H1 (cell line): ENCODE data around the gene TSPAN9. TPM values are rescaled to one million over a fixed set of nuclear protein-coding genes. Genes with fewer than 3 reads are reported as not detected.

Experiments
- BACH1 ChIP-seq: IDR thresholded peaks from 2 replicates; pipeline ENCODE4 v1.6.1; 2012; ENCODE audit warnings: low read length, improper control_type of control experiment
- EP300 ChIP-seq, 2 experiments: IDR thresholded peaks; 1 replicate in 1 of 2; 2 replicates in 1 of 2; pipeline ENCODE4 v1.6.1; 2011 to 2012; ENCODE audit warnings: low read depth in 2 of 2, low read length in 2 of 2, mild to moderate bottlenecking in 2 of 2, borderline replicate concordance in 1 of 2, inconsistent platforms in 1 of 2, moderate library complexity in 1 of 2
- EZH2 ChIP-seq: fragments of 200-600 bp; sonication (generic); IDR thresholded peaks from 2 replicates; pipeline ENCODE4 v1.7.1; 2012; ENCODE audit warnings: low read depth, mild to moderate bottlenecking, moderate library complexity, low read length, inconsistent platforms; ENCODE audit not compliant: severe bottlenecking
- HDAC6 ChIP-seq: IDR thresholded peaks from one replicate; pipeline ENCODE4 v1.7.1; 2012; ENCODE audit warnings: low read depth, mild to moderate bottlenecking, inconsistent platforms, low read length, moderate library complexity
- KDM5A ChIP-seq: fragments of 200-600 bp; IDR thresholded peaks from 2 replicates; pipeline ENCODE4 v1.7.1; 2012; ENCODE audit warnings: mild to moderate bottlenecking, low read length, inconsistent platforms, mixed read lengths
- MAX ChIP-seq: IDR thresholded peaks from 2 replicates; pipeline ENCODE4 v1.6.1; 2012; ENCODE audit warnings: inconsistent platforms
- RNF2 ChIP-seq: fragments of 200-900, 300-1000 bp; sonication (generic); IDR thresholded peaks from 2 replicates; pipeline ENCODE4 v1.7.1; 2016; ENCODE audit warnings: borderline replicate concordance, low read depth, mild to moderate bottlenecking, antibody characterized with exemption, low read length; ENCODE audit not compliant: poor library complexity, severe bottlenecking; ENCODE audit errors: missing control alignments
- SIN3A ChIP-seq, 2 experiments: IDR thresholded peaks in 1 of 2; conservative IDR thresholded peaks in 1 of 2; 2 replicates each; pipeline ENCODE4 v1.6.1; 2011 to 2012; ENCODE audit warnings: low read length in 2 of 2, improper control_type of control experiment in 1 of 2, low read depth in 1 of 2, mild to moderate bottlenecking in 1 of 2
- YY1 ChIP-seq: IDR thresholded peaks from 2 replicates; pipeline ENCODE4 v1.6.1; 2011; ENCODE audit warnings: low read depth, mild to moderate bottlenecking, low read length
- polyA plus RNA-seq, 7 experiments: library from polyadenylated mRNA; depleted of rRNA in 3 of 7; stranded (reverse) in 5 of 7; unstranded in 2 of 7; fragments of >200 nt in 5 of 7; fragments of 200-250 nt in 2 of 7; gene quantifications; 1 replicate in 5 of 7; 2 replicates in 1 of 7; 4 replicates in 1 of 7; pipeline versions ENCODE4 v1.2.1 to v1.2.3, GENCODE V29; 2011 to 2013; ENCODE audit warnings: missing spikeins in 2 of 7, mixed read lengths in 2 of 7
- total RNA-seq: library from RNA; stranded (reverse); fragmentation: NEBNext Ultra II Directional; extraction: Animal tissue kit (Norgen Biotek cat#: 25700); gene quantifications from 2 replicates; pipeline ENCODE4 v1.2.1, GENCODE V29; 2021

The TSPAN9 gene
- total and polyA plus RNA-seq, 2 of the 8 experiments (the other 6 are each of a cell fraction or from before 2014, with no cell fraction given): 11.5 to 29.1 TPM

- TF ChIP-seq MAX (no peak), YY1 (no peak), BACH1 (no peak), KDM5A (no peak), EZH2 (no peak), RNF2 (no peak), HDAC6 (no peak), EP300 (IDR thresholded peaks at IDR 0.05; ENCODE audit: borderline replicate concordance in 1 of 2, low read depth in 2 of 2, low read length in 2 of 2) (no peak), SIN3A (conservative IDR thresholded peaks at IDR 0.05 in 1 of 2, IDR thresholded peaks at IDR 0.05 in 1 of 2; ENCODE audit: low read depth in 1 of 2, low read length in 2 of 2) (no peak)
Measured at GRCh38 chr12:3279832-3280231, 202.7 kb downstream of the TSPAN9 start (continued).
